Globus pallidus (tissue), 1 donor: Measurements from ENCODE around the gene DOC2B.
A peak's percentile ranks its signal among the peaks of the same experiment; 100 is the strongest.
"Not testable (repeated sequence)": the region's sequence is repeated elsewhere in the genome, so short reads cannot be mapped to it uniquely, and the experiment has no call there.

ENCODE experiments used
- DNase-seq: peaks from one replicate; pipeline ENCODE4 v3.0.0-alpha.2; 2015; ENCODE audit warnings: low spot score

DOC2B gene

GRCh38 chr17:181245-182049 lies at the start of gene DOC2B:
Gene DOC2B, minus strand, starts transcription at chr17:181650. Its CDS starts 171 bp downstream, at chr17:181479.
- DNase-seq: peak; percentile 9

DNA sequence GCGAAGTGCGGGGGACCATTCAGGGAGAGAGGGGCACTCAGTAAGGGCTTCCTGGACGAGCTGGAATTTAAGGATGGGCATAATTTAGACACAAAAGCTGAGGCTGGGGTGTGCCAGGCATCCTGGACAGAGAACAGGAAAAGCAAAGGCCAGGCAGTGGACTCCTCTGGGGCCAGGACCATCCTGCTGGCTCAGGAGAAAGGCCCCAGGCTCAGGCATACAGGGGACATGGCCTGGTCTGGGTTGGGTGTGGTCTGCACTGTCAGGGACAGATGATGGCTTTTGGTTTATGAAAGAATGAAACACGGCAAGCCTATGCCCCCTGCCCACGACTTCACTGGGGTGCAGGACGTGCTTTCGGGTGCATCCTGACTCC lies 48.9 kb upstream of the DOC2B start:
- no peak for DNase-seq

DNA sequence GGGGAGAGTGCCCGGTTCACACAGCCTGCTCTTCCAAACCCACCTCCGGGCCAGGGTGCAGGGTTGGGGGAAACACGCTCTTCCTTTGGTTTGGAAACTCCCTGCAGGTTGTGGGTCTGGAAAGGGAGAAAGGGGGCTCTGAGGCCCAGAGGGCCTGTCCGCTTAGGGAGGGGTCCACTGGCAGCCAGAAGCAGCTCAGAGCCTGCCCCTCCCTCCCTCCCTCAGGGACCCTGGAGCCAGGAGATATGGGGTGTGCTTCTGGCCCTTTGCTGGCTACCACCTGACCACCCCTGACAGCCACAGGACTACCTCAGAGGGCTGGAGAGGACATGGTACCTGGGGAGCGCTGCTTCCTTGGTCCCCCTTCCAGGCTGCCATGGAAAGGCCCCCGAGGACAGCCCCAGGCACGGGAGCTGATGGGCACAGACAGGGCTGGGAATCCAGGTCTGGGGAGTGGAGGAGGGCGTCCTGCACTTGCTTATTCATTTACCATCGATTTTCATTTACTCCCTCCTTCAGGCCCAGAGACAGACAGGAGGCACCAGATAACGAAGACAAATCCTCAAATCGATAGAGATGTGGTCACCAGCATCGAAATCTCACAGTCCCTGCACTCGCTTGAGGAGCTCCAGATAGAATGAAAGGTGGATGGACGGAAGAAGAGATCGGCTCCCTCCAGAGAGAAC lies 48.4 kb upstream of the DOC2B start:
- DNase-seq: no peak

DNA sequence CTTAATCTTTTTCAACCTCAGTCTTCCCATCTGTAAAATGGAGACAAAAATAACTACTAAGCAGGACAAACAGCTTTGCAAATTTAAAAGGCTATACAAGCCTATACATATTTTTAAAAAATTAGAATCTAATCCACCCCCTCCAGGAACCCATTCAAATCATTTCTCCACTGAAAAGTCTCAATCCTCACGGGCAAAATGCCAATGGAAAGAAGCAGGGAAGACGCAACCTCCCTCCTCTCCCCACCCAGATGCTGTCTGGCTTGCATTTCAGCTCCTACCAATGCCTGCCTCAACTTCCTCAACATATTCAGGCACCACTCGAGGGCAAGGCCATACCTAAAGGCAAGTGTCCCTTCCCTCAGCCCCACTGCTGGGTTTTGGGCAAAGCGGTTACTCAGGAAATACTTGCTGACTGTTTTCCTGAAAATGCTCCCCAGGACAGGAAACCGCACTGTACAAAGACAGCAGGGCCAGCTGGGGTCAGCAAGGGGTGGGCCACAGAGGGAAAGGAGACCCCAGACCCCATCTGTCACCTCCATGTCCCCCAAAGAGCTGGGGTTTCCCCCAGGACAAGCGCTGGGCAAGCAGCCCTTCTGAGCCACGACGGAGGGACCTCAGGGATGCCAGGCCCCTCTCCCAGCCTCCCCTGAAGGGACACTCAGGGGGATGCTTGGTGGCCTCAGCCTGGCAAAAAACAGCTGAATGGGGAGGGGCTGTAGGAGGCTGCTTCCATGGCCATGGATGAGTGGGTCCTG lies 47.7 kb upstream of the DOC2B start:
- no peak for DNase-seq

DNA sequence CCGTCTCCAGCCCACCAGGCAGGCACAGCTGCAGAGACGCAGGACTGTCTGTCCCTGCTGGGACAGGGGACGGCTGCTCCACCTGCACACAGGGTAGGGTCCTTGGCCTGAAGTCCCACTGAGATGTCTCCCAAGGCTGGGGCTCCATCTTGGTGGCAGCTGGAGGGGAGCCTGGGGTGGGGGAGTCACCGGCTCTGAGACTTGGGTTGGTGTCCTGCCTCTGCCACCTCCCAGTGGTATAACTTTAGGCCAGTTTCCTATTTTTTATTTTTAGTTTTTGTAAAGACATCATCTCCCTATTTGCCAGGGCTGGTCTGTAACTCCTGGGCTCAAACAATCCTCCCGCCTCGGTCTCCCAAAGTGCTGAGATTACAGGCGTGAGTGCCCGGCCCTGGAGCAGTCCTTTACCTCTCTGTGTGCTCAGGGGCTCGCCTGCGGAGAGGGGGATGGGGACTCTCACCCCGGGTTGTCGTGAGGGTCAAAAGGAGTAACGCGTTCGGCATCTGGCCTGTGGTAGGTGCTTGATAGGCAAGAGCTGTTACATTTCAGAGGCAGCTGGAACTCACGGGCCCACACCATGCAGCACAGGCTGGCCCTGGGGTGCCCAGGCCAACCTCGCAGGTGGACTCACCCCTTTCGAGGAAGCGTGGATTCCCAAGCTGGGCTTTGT lies 46.6 kb upstream of the DOC2B start:
- no peak for DNase-seq

GRCh38 chr17:227078-227945 lies 45.9 kb upstream of the DOC2B start:
- peak; percentile 16 for DNase-seq

GRCh38 chr17:226108-227077 lies 44.9 kb upstream of the DOC2B start:
- no peak for DNase-seq

DNA sequence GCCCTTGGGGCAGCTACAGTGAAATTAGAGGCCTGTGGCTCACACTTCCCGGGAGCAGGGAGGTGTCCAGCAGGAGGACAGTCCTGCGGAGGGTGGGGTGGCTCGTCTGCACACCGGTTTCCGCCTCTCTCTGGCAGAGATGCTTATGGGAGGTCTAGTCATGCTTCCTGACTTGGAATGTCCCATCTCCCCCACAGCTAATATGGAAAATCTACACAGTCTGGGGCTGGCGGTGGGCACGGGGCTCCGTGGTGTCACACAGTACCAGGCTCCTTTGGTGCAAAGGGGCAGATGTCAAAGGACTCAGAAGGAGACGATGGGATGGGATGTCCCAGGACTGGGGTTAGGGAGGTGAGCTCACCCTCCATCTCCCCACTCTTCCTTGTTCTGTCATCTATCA lies 44.1 kb upstream of the DOC2B start:
- DNase-seq: no peak

DNA sequence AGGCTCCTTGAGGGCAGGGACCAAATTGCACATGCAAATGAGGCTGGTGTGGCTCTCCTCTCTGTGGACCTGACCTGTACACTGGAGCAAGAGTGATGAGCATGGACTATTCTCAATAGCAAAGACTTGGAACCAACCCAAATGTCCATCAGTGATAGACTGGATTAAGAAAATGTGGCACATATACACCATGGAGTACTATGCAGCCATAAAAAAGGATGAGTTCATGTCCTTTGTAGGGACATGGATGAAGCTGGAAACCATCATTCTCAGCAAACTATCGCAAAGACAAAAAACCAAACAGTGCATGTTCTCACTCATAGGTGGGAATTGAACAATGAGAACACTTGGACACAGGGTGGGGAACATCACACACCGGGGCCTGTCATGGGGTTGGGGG lies 43.1 kb upstream of the DOC2B start:
- DNase-seq: not testable (repeated sequence)

DNA sequence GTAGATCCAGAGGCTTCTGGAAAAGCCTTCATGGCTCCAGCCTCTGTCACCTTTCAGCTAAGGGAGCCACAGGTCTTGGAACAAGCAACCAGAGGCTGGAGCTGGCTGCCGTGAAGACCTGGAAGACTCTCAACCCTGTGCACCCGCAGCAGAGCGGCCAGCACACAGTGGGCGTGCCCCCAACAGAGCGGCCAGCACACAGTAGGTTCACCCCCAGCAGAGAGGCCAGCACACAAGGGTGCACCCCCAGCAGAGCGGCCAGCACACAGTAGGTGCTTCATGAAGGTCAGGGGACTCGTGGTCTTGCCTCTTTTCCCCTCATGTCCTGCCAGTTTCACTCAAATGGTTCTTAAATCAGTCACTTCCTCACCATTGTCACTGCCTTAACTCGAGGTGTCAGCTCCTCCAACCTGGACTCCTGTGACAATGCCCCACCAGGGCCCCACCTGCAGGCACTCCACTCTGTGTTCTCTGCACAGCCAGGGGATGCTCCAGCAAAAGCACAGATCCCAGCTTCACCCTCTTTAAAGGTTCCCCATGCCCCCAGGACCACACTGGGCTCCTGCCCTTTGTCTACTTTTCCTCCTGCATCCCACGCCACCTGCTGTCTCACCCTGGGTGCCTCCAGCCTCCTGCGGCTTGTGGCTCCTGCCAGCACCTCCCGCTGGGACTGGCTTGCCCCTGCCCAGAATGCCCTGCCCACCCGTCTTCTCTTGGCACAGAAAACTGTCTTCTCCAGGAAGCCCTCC lies 42.4 kb upstream of the DOC2B start:
- no peak for DNase-seq

DNA sequence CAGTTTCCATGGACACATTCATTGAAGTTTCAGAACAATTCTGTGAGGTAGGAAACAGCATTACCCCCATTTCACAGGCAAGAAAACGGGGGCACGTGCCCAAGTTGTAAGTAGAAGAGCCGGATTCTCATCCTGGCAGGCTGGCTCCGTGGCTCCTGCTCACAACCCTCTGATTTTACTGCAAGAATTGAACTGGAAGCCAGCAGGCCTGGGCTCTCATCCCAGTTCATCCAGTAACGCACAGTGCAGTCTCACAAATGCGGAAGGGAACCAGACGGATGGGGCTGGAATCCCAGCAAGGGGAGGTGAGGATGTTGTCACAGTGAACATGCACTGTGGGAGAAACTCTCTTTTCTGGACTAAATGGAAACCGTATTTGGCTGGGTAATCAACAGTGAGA lies 40.7 kb upstream of the DOC2B start:
- DNase-seq: no peak

DNA sequence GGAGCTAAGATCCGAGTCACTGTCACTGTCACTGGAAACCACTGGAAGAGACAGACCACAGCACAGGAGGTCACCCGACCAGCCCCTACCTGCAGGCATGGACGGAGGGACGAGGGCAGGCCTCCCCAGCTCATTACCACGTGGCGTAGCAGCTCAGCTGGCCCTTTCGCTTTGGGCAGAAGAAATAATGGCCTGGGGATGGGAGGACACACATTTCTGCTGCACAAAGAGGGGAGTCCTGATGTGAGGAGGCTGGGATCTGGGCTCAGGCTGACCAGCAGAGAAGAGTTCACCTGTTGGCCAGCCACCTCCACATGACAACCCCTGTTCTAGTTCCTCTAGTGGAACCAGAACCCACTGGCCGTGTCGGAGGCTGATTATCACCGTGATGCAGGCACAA lies 38.2 kb upstream of the DOC2B start:
- no peak for DNase-seq

- no peak for DNase-seq
Observed at GRCh38 chr17:218432-219110, 37.1 kb upstream of the DOC2B start.

DNA sequence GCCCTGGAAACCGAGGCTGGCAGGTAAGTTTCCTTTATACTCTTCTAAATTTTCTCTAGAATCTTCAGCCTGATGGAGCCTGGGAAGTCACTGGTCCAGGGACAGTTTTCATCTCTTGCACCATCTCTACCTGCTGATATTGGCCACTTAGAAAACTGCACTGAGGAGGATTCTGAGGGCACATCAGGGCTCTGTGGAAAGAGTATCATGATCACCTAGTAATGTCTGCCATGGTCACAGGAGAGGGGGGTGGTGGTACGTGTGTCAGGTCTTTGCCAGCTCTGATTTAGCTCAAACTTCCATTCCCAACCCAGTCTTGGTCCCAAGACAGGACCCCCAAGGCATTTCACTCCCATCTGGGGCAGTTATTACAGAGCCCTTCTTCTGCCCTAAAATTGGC lies 35.2 kb upstream of the DOC2B start:
- no peak for DNase-seq

DNA sequence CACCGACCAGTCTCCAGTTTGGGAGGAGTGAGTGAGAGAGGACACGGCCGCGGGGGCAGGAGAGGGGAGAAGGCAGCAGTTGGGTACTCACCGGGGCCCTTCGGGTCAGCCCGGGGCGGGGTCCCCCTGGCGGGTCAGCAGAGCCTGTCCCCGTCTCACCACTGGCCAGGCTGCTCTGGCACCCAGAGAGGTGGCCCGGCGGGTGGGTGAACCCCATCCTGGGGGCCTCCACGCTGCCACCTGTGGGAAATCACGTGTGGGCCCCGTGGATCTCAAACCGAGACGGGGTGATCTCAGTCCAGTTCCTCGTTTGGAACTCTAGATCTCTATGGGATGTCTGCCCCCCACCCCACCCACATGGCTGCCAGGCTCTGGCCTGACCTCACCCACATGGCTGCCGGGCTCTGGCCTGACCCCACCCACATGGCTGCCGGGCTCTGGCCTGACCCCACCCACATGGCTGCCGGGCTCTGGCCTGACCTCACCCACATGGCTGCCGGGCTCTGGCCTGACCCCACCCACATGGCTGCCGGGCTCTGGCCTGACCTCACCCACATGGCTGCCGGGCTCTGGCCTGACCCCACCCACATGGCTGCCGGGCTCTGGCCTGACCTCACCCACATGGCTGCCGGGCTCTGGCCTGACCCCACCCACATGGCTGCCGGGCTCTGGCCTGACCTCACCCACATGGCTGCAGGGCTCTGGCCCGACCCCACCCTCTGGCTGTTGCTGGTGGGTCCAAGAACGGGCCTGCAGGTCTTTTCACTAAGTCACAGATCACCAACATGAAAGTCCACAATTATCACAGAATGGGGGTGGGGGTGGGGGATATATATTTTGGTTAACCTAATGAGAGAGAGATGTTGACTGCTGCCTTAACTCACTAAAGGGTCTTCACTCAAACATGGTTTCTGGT lies 34.4 kb upstream of the DOC2B start:
- DNase-seq: not testable (repeated sequence)

DNA sequence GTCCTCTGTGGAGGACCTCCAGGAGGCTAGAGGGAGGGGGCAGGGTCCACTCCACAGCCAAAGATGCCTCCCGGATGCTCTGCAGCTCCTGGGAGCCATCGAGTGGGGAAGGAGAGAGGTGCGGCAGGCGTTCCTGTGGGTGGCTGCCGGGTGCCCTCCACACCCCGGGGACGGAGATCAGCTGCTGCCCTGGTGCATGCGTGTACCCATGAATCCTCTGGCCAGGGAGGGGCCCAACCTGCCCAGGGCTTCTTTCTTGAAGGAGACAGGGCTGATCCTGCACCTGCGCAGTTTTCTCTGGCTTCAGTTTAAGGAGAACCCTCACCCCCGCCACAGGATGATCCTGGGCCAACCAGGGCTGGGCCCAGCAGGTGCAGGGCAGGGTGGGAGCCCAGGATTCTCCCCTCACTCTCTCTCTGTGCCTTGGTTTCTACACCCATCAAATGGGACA lies 33.5 kb upstream of the DOC2B start:
- no peak for DNase-seq

- no peak for DNase-seq
Observed at GRCh38 chr17:213286-214105, 32.0 kb upstream of the DOC2B start.
